DMS114 treated with DMSO at 0.1 percent for 48 hours (cell line): Measurements from ENCODE around the gene ALB.

ENCODE experiments used
- DNase-seq: peaks from one replicate; lab custom pipeline; 2025; ENCODE audit not compliant: unreplicated experiment; lab: John Stamatoyannopoulos, UW

The ALB gene

GRCh38 chr4:73450398-73451004 is 46.4 kb downstream of the ALB start:
- DNase-seq, result no peak

GRCh38 chr4:73451404-73451803 is 47.3 kb downstream of the ALB start:
- DNase-seq, result no peak

- DNase-seq, result no peak
Observed at GRCh38 chr4:73451981-73452747, 48.1 kb downstream of the ALB start.

- no peak for DNase-seq
Observed at GRCh38 chr4:73452953-73453700, 49.0 kb downstream of the ALB start.

- no peak for DNase-seq
Observed at GRCh38 chr4:73453701-73454005, 49.6 kb downstream of the ALB start.

- DNase-seq, result no peak
Observed at GRCh38 chr4:73454920-73455319, 50.8 kb downstream of the ALB start.

GRCh38 chr4:73456177-73457022 is 52.3 kb downstream of the ALB start:
- DNase-seq, result no peak

- DNase-seq, result no peak
Observed at GRCh38 chr4:73458184-73459047, 54.3 kb downstream of the ALB start.

GRCh38 chr4:73459048-73459421 is 54.9 kb downstream of the ALB start:
- DNase-seq, result no peak

- DNase-seq, result no peak
Observed at GRCh38 chr4:73460913-73461522, 56.9 kb downstream of the ALB start.

GRCh38 chr4:73468170-73468569 is 64.1 kb downstream of the ALB start:
- no peak for DNase-seq

GRCh38 chr4:73470728-73471127 is 66.6 kb downstream of the ALB start:
- DNase-seq, result no peak
